NT2/D1 (cell line): ENCODE measurements around the gene PARN.

Experiments used
- YY1 ChIP-seq: IDR thresholded peaks from 2 replicates; pipeline ENCODE4 v1.6.1; 2011; ENCODE audit not compliant: insufficient read length, insufficient read depth
- ZNF274 ChIP-seq: IDR thresholded peaks from 2 replicates; pipeline ENCODE4 v1.6.1; 2011; ENCODE audit warnings: mild to moderate bottlenecking, low read depth, low read length

DNA sequence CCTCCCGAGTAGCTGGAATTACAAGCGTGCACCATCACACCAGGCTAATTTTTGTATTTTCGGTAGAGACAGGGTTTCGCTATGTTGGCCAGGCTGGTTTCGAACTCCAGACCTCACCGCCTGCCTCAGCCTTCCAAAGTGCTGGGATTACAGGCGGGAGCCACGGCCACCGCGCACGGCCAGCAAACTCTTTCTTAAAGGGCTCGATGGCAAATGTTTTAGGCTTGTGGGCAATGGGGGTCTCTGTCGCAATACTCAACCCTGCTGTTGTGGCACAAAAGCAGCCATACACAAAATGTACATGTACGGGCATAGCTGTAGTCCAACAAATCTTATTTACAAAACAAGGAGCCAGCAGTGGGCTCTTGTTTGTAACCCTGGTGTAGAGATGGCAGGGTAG is 18.4 kb downstream of the PARN start:
- TF ChIP-seq YY1 (no peak), ZNF274 (no peak)
